GM10266 (cell line): Measurements from ENCODE around the gene NOVA1.
A peak's percentile ranks its signal among the peaks of the same experiment; 100 is the strongest.

Source experiments
- DNase-seq: peaks from one replicate; pipeline ENCODE4 v3.0.0; 2012; ENCODE audit errors: extremely low spot score
- TF ChIP-seq, protein P1 (sequence below): IDR thresholded peaks from 2 replicates; pipeline ENCODE4 v1.5.1; 2012; ENCODE audit warnings: mild to moderate bottlenecking, low read depth; ENCODE audit not compliant: control insufficient read depth, insufficient read depth; ENCODE audit errors: missing control alignments

NOVA1 gene

DNA sequence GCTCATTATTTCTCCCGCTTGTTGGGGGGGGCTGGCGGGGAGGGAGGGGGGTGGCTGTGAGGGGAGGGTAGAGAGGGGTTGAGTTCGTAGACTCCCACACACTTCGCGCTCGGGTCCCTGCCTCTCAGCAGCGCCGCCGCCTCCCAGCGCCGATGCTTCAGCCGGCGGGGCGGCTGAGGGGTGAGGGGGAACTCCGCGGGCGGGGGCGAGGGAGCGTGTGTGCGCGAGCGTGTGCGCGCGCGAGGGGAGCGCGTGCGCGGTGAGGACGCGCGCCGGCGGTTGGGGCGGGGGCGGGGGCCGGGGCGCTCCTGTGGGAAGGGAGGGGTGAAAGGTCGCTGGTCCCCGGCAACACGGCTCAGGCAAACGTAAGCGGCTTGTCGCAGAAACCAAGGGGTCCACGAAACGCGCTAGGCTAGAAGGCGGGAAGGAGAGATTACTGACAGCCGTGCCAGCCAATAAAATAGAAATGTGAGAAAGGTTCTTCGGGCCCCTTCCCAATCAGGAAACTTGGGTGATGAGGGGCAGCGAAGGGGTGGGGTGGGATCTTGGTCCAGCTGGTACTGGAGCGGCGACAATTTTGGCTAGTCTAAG, 343 bp upstream of the NOVA1 start:
- DNase-seq, result peak; percentile 23
- TF ChIP-seq, protein P1, sequence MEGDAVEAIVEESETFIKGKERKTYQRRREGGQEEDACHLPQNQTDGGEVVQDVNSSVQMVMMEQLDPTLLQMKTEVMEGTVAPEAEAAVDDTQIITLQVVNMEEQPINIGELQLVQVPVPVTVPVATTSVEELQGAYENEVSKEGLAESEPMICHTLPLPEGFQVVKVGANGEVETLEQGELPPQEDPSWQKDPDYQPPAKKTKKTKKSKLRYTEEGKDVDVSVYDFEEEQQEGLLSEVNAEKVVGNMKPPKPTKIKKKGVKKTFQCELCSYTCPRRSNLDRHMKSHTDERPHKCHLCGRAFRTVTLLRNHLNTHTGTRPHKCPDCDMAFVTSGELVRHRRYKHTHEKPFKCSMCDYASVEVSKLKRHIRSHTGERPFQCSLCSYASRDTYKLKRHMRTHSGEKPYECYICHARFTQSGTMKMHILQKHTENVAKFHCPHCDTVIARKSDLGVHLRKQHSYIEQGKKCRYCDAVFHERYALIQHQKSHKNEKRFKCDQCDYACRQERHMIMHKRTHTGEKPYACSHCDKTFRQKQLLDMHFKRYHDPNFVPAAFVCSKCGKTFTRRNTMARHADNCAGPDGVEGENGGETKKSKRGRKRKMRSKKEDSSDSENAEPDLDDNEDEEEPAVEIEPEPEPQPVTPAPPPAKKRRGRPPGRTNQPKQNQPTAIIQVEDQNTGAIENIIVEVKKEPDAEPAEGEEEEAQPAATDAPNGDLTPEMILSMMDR, result no peak

DNA sequence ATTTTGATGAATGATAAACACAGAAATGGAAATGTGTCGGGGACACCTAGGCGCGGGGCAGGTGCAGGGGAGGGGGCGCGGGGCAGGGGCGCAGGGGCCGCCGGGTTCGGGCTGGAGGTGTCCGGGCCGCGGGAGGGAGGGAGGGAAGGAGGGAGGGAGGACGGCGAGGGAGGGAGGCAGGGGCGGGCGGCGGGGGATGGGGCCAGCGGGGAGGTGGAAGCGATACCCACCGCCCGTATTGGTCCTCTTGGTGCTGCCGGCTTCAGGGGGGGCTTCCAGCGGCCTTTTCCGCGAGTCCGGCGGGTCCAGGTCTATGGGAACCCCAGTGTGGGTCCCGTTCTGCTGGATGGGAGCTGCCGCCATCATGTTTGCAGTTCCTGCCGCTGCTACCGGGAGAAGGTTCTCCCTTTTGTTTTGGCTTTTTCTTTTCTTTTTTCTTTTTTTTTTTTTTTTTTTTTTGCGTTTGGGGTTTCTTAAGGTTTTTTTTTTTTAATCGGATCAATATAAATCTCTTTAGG, 703 bp downstream of the NOVA1 start:
- DNase-seq, result no peak
- TF ChIP-seq, protein P1, result no peak

DNA sequence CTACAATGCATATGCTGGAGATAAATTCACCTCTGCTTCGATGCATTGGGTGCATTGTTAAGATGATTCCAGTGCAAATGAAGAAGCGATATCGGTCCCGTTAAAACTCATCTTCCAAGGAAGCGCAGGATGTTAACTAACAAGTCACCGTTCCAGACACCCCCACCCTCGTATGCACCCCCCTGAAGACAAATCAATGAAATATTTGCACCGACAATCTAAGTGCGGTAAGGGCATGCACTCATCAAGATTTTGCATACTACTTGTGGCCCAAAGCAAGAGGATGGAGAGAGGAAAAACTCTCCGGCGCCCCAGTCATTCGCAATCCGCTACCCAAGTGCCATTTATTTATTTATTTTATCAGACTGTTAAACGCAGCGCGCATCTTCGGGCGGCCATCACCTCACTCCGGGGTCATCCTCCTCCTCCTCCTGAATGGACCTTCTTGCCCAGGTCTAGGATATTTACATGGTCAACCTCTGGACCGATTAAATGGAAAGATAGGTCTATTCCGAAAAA, 1.2 kb downstream of the NOVA1 start:
- TF ChIP-seq, protein P1, result no peak
- no peak for DNase-seq

DNA sequence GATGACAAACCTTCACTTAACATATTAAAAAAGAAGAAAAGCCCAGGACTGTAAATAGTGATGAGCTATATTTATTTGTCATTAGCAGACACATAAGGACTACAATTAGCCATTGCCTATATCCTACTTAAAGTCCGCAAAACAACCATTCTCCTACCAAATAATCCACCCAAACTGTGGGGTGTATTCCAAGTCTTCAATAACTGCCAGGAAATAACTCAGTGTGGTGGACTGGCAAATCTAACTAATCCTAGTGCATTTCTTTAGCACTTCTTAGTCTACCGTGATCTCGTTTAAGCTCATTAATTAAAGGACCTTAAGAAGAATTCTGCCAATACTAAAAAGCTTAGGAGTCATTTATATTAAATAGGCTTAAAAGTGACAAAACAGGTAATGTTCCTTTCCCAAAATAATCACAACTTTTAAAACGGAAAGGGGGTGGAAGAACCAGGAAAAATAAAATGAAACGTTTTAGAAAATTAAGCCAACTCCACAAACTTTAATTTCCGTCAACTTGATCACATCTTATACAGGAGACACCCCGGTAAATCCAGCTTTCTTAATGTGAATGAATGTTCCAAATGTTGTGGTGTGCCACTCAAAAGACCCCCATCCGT, 1.8 kb downstream of the NOVA1 start:
- TF ChIP-seq, protein P1, result no peak
- no peak for DNase-seq

- DNase-seq, result no peak
- TF ChIP-seq, protein P1, result no peak
Observed at GRCh38 chr14:26594756-26595545, 2.9 kb downstream of the NOVA1 start.

- TF ChIP-seq, protein P1, result no peak
- DNase-seq, result no peak
Observed at GRCh38 chr14:26594148-26594547, 3.7 kb downstream of the NOVA1 start.

- TF ChIP-seq, protein P1, result no peak
- no peak for DNase-seq
Observed at GRCh38 chr14:26593357-26593756, 4.5 kb downstream of the NOVA1 start.
